ENCODE results near the gene PELI2.

The PELI2 gene

DNA sequence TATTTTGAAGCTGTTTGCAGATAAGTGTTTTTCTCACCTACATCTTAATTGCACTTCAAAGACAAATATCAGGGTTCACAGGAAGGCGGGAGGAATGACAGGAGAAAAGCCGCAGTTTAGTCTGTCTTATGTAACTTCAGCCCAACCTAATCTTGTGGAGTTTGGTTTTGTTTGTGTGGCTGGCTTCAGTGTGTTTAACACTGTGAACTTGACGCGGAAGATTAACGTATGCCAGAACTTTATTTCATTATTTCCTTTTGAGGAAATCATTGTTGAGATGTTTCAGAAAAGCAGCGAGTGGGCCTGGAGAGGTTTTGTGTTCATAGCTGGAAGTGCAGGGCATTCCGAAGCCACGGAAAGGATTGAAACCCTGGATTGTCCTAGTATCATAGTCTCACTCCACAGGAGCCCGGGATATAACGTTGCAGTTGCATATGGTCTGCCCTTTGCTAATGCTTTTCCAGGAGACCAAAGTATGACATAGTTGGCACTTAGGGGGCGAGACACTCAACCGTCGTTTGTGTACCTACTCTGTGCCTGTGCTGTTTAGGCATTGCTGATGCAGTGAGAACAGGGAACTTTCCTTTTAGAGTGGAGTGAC lies 2.0 kb downstream of the PELI2 start:
- no peak for DNase-seq

DNA sequence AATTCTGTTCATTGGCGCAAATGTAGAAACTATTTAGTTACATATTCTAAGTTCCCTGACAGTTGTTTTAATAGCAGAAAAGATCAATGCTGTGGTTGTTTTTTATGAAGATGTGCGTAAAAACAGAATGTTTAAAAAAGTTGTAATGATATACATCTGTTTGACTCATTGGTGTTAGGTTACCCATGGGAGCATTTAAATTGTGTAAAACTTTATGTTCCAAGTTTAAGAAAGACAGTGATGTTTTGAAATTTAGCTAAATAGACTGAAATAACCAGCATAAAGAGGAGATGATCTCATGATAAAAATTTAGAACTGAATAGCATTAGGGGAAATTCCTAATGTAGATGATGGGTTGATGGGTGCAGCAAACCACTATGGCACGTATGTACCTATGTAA lies 3.6 kb downstream of the PELI2 start:
- no peak for DNase-seq

- no peak for DNase-seq
These were observed 4.1 kb downstream of the PELI2 start for GRCh38 chr14:56122301-56122700.

- DNase-seq = no peak
These were observed 6.1 kb downstream of the PELI2 start for GRCh38 chr14:56124327-56124726.

DNA sequence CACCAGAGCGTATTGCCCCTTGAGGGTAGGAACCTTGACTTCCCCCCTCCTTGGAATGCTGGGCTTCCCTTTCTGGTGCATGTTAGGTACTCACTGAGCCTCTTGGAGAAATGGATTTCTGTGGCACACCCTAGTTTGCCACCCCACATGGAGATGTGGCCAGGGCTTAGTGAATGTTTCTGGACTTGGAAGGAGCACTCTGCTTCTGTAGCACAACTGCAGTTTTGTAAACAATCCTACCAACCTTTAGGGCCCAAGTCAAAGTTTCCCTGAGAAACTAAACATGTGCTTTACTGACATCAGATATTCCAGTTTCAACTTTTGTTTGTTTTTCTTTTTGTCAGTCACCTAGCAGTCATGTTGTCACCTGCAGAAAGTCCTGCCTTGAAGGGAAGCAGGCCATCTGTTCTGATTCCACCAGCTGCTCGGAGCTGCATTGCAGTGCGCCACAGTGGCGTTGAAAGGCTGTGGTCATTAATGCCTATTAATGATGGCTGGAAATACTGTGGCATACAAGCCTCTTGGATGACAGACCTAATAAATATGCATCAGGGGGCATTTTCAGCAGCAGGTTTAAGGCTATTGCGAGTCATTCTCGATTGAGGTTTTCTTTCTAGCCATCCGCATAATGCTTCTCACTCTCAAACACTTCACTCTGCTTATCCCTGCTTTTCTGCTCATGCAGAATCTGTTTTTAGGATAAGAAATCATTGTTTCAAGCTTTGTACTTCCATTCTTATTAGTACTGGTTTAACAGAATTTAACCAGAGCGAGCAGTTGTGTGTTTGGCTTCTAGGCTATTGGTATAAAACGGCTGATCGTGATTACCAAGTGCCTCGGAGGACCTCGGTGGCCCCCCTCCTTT lies 7.8 kb downstream of the PELI2 start:
- no peak for DNase-seq

DNA sequence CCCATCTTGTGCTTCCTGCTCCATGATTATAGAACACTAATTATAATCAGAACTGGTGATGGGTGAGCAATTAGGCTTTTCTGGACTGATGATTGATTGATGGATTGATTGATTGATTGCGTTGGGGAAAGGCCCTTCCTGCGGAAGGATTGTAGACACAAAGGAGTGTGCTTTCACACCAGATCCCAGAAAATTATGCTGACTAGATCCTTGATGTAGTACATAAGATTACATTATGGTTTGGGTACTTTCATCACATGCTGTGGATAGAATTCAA lies 8.4 kb downstream of the PELI2 start:
- no peak for DNase-seq

GRCh38 chr14:56127156-56127555 lies 8.9 kb downstream of the PELI2 start:
- no peak for DNase-seq

DNA sequence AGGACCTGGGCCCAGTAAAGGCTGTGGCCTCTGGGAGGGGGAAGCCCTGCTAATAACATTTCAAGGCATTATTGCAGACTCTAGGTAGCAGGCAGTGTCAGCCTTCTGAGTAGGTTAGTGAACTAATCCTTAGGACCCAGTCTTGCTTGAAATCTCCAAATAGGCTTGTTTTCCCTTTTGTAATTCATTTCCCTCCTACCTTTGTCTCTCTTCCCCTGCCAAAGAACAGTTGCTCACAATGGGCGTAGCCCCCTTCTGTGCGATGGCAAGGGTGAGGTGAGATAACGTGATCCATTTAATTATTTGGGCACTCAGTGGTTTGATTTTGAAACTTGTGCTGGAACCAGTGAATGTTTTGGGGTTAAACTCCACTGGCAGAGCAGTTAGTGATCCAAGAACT lies 10.9 kb downstream of the PELI2 start:
- no peak for DNase-seq

DNA sequence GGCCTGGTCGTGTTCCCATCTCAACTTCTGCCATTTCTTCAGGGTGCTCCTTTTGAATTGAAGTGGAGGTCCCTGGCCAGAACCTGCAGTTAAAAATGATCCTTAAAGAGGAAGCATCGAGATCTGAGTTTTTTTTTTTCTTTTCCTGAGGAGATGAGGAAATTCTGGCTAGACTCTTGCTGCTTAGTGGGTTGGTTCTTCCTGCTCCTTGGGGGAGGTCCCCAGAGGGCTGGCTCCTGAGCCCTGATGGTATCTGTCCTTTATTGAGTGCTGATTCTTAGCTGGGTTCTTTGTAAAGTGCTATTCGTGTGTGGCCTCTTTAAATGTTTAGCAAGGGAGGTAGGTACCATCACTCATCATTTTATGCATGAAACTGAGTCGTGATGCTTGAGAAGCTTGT lies 11.7 kb downstream of the PELI2 start:
- DNase-seq = no peak

- no peak for DNase-seq
These were observed 13.0 kb downstream of the PELI2 start for GRCh38 chr14:56131004-56131864.

DNA sequence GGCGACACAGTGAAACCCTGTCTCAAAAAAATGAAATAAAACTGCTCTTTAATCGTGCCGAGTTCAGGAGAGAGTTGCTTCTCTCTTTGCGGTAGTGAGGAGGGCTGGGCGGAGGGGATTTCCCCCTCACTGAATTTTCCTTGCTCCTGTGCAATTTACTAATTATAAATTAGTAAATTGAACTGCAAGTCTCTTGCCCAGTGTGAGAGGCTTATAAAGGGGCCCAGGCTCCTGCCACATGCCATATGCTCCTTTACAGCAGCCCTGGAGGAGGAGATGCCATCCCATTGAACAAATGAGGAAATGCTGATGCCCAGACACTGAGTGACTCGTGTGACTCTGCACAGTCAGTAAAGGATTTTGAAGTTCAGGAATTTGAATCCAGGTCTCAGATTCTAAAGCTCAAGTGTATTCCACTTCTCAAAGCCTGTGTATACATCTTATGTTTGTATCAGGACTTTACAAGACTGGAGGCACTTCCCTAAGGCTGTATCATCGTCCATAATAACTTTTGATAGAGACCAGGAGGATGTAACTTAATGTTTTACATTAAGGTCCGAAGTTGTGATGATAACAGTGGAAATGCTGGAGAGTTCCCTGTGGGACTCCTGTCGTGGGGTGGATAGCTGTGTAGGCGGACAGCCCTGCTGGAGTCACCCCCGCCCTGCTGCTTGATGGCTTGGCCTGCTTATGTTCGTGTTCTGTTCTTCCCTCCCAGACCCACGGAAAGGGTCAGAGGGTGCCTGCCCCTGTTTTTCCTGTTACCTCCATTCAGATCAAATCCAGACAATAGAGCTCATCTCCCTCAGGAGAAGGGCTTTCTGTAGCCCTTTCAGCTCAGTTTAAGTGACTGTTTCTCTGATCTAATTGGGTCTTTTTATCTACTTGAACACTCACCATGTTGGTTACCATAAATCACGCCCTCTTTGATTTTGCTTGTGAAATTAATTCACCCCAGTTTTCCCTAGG lies 13.9 kb downstream of the PELI2 start:
- DNase-seq = no peak

DNA sequence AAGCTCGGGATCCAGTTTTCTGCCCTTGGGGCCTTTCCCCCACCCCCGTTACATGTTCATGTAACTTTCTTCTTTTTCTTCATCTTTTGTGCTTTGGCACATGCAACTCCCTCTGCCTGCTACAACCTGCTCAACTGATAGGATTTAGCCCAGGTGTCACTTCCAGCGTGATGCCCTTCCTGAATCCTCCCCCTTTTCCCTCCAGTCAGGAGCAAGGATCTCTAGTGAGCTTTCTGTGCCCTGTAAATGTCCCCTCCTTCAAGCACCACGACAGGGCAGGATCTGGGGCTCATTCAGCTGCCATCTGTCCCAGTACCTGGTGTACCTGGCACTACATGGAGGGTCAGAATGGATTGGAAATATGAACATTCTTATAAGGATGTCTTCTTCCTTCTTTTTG lies 15.3 kb downstream of the PELI2 start:
- DNase-seq = no peak

DNA sequence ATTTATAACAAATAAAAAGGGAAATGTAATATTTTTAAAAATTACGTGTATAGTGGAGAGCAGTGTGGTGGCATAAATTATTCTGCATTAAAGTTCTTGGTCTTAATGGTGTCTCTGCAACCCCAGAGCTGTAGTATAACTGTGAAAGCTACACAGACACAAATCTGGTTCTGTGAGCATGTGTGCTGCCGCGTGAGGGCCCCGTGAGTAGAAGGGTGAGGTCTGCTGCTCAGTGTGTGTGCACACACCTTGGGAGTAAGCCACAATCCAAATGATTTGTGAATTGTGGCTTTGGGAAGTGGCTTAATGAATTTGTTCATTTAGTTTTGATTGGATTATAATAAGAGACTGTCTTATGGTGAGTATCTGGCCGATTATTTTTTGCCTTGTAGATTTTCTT lies 16.8 kb downstream of the PELI2 start:
- no peak for DNase-seq

- no peak for DNase-seq
These were observed 17.5 kb downstream of the PELI2 start for GRCh38 chr14:56135668-56136067.

GRCh38 chr14:56136571-56137452 lies 18.6 kb downstream of the PELI2 start:
- no peak for DNase-seq

GRCh38 chr14:56137453-56137807 lies 19.2 kb downstream of the PELI2 start:
- DNase-seq = no peak

DNA sequence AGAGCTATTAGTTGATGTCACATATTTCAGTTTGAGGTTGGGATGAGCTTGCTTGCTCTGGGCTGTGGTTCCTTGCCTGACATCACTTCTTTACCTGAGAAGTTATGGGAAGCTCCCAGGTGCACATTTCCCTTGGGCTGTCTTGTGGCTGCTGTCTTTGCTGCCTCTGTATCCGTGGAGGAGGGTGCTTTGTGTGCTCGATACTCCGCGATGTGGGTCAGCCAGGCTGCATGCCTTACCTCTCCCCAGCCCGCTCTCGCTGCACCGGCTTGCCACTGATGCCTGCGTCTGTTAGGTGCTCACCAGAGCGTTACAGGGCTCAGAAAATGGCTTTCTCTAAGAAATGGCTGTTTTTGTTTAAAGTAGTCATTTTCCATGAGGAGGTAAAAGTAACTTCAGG lies 19.6 kb downstream of the PELI2 start:
- DNase-seq = no peak

DNA sequence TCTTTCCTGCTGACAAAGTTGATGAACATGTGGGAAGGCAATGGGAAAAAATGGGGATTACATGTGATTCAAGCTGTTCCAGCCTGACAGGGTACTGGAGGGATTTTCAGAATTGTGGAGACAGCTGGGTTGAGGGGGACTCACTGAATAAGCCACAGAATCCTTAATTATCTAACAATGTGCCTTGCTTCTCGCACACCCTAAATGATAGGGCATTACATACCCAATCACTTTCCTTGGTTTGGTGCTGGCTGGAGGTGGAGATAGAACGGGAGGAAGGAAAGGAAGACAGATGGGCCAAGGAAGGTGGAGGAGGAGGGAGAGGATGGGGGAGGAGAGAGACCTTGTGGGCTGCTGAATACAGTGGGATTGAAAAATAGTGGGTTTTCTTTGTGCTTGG lies 20.7 kb downstream of the PELI2 start:
- no peak for DNase-seq

DNA sequence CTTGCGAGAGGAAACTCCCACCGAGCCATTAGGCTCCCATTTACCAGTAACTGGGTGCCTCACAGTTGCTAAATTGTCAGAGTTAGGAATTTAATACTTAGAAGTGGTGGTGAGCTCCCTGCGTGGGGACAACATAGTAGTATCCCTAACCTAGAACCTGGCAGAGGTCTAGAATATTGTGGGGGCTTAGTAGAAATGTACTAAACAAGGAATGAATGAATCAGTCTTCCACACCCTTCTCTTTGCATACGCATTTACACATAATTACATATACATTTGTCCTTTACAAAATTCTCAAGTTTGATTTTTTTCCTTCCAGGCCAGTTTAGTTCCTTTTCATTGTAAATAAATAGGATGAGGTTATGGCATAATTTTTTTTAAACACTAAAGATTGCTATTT lies 24.1 kb downstream of the PELI2 start:
- DNase-seq = no peak

DNA sequence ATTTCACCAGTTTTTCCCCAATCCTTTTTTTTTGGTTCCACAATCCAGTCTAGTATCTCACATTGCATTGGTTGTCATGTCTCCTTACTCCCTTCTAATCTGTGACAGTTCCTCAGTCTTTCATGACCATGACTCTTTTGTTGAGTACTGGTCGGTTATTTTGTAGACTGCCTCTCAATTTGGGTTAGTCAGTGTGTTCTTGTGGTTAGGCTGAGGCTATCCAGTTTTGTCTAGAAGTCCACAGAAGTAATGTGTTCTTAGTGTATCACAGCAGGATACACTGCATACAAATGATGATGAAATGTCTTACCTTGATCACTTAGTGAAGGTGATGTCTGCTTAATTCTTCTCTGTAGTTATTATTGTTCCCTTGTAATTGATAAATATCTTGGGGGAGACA lies 24.8 kb downstream of the PELI2 start:
- no peak for DNase-seq

GRCh38 chr14:56144176-56144575 lies 26.0 kb downstream of the PELI2 start:
- no peak for DNase-seq

Measured in activated naive CD4-positive, alpha-beta T cell treated with Interleukin-2 at 50 U/mL for 16 hours (primary cell).